ENCODE data around the gene PLEKHM2. TPM values are rescaled to one million over a fixed set of nuclear protein-coding genes. Genes with fewer than 3 reads are reported as not detected.

The PLEKHM2 gene
- total and polyA plus RNA-seq, 9 donors = 22.1 to 81.8 (median 50.1) TPM

- peak overlapping the region; percentile 74 to 98 for H3K27ac ChIP-seq
- no peaks in the 10 kb centered on the region for H3K9me3 ChIP-seq
- 29 to 32% (median 32%) methylated on average over 15 to 18 of the region's 18 CpGs for WGBS, 3 donors
- peaks cover 8% of the 10 kb centered on the region for H3K4me1 ChIP-seq (ENCODE audit: insufficient read depth)
- H3K27me3 ChIP-seq = no peaks in the 10 kb centered on the region
- intact Hi-C loops (cut with DNase I) = loop anchor here in 1 of 4 donors (5.0 kb wide), 2 partner anchors 66 to 156 kb away; partner anchors contain the start of genes DDI2 and DNAJC16
- TF ChIP-seq CTCF (IDR thresholded peaks at IDR 0.05) (no peak), POLR2A (IDR thresholded peaks at IDR 0.05) (no peak), EP300 (IDR thresholded peaks at IDR 0.05) (no peak)
- peak overlapping the region; percentile 96 for H3K4me3 ChIP-seq
- DNase-seq = peak in 3 of 5 donors; percentile 32 to 44 (median 38)
- no peaks in the 10 kb centered on the region for H3K36me3 ChIP-seq
Measured at GRCh38 chr1:15683345-15684039, 628 bp upstream of the PLEKHM2 start.

- DNase-seq = peak; percentile 33 to 67 (median 57)
- H3K4me3 ChIP-seq = peak overlapping the region; percentile 96
- H3K4me1 ChIP-seq (ENCODE audit: insufficient read depth) = peaks cover 8% of the 10 kb centered on the region
- WGBS, 3 donors = 0 to 1% (median 1%) methylated on average over 22 to 71 of the region's 72 CpGs
- intact Hi-C loops (cut with DNase I) = loop anchor here in 1 of 4 donors (5.0 kb wide), 2 partner anchors 67 to 157 kb away; partner anchors contain the start of genes DDI2 and DNAJC16
- no peaks in the 10 kb centered on the region for H3K27me3 ChIP-seq
- no peaks in the 10 kb centered on the region for H3K36me3 ChIP-seq
- peak overlapping the region; percentile 92 to 97 for H3K27ac ChIP-seq
- TF ChIP-seq EP300 (IDR thresholded peaks at IDR 0.05) (no peak), CTCF (IDR thresholded peaks at IDR 0.05) (no peak), POLR2A (IDR thresholded peaks at IDR 0.05) (no peak)
- no peaks in the 10 kb centered on the region for H3K9me3 ChIP-seq
Measured at GRCh38 chr1:15684468-15685291, 560 bp downstream of the PLEKHM2 start.

GRCh38 chr1:15685820-15686219 lies 1.7 kb downstream of the PLEKHM2 start:
- peaks cover 8% of the 10 kb centered on the region for H3K4me1 ChIP-seq (ENCODE audit: insufficient read depth)
- H3K4me3 ChIP-seq = no peak overlapping the region
- H3K27me3 ChIP-seq = no peaks in the 10 kb centered on the region
- WGBS, 3 donors = 37 to 42% (median 42%) methylated on average over 4 of the region's 4 CpGs
- no peaks in the 10 kb centered on the region for H3K36me3 ChIP-seq
- intact Hi-C loops (cut with DNase I) = no loop called here
- H3K27ac ChIP-seq = peak overlapping the region in 1 of 2 donors; percentile 92
- DNase-seq = no peak
- no peaks in the 10 kb centered on the region for H3K9me3 ChIP-seq
- no peak for TF ChIP-seq CTCF (IDR thresholded peaks at IDR 0.05)
- TF ChIP-seq EP300 (IDR thresholded peaks at IDR 0.05) = no peak
- TF ChIP-seq POLR2A (IDR thresholded peaks at IDR 0.05) = no peak

- no peaks in the 10 kb centered on the region for H3K9me3 ChIP-seq
- no peak overlapping the region for H3K27ac ChIP-seq
- H3K36me3 ChIP-seq = no peaks in the 10 kb centered on the region
- H3K27me3 ChIP-seq = no peaks in the 10 kb centered on the region
- TF ChIP-seq CTCF (IDR thresholded peaks at IDR 0.05) = no peak
- TF ChIP-seq EP300 (IDR thresholded peaks at IDR 0.05) = no peak
- no peak for TF ChIP-seq POLR2A (IDR thresholded peaks at IDR 0.05)
- intact Hi-C loops (cut with DNase I) = no loop called here
- no peak for DNase-seq
- H3K4me1 ChIP-seq (ENCODE audit: insufficient read depth) = peaks cover 10% of the 10 kb centered on the region
- 76 to 80% (median 77%) methylated on average over 2 of the region's 2 CpGs for WGBS, 3 donors
- H3K4me3 ChIP-seq = no peak overlapping the region
Measured at GRCh38 chr1:15687446-15687845, 3.3 kb downstream of the PLEKHM2 start.

All from ovary (tissue), 9 donors.